Measurements from ENCODE around the gene LRBA. TPM values are rescaled to one million over a fixed set of nuclear protein-coding genes. Genes with fewer than 3 reads are reported as not detected.

Gene LRBA
- total RNA-seq, 1 experiment from 2014 or later: 69.1 TPM

DNA sequence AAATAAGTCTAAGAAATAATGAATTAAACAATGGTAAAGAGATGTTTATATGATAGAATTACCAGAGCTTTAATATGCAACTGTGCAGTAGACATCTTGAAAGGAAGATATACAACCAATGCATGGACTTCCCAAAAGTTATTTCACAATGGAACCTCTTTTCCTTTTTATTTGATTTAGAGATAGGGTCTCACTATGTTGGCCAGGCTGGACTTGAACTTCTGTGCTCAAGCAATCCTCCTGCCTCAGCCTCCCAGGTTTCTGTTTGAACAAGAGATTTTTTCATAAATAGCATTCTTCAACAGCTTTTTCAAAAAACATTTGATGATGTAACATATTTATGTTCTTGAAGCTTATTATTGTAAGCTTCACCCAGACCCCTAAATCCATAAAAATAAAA, 72.0 kb downstream of the LRBA start:
- no peak for DNase-seq (ENCODE audit: low spot score)
- ATAC-seq: no peak
- no peak overlapping the region for H3K27ac Mint-ChIP-seq
- CTCF ChIA-PET: interaction anchor here (1.7 kb wide), 1 partner anchor 18 kb away, joined by 5 read pairs; no protein-coding TSS in a partner anchor
- POLR2A ChIA-PET: no interaction called here
- H3K4me3 Mint-ChIP-seq: no peak overlapping the region
- peaks cover 32% of the 10 kb centered on the region for H3K4me1 Mint-ChIP-seq
- no peaks in the 10 kb centered on the region for H3K27me3 Mint-ChIP-seq (ENCODE audit: low read depth)
- TF ChIP-seq ZNF138 (CRISPR knock-in tag; conservative IDR thresholded peaks at IDR 0.05) (no peak), ZNF121 (CRISPR knock-in tag; IDR thresholded peaks at IDR 0.05) (0 out of 2 replicates have a peak, but pooled peaks have one; percentile 44)
- H3K9me3 Mint-ChIP-seq: no peaks in the 10 kb centered on the region
- no peaks in the 10 kb centered on the region for H3K36me3 Mint-ChIP-seq

DNA sequence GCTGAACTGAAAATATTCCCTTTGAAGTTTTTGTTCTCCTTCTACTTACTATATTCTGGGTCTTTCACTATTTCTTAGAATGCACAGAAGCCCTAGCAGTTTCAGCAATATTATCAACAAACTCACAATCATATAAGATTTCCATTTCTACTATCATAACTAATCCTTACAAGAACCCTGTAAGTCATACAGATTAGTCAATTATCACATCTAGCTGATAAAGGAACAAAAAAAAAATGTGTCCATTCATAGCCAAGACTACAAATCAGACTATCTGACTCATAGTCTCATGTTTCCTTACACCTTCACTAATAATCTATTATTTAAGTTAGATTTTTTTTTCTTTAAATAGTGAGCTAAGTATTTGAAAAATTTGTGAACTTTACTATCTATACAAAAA, 72.5 kb downstream of the LRBA start:
- peaks cover 32% of the 10 kb centered on the region for H3K4me1 Mint-ChIP-seq
- no peaks in the 10 kb centered on the region for H3K36me3 Mint-ChIP-seq
- no peak overlapping the region for H3K27ac Mint-ChIP-seq
- no peaks in the 10 kb centered on the region for H3K9me3 Mint-ChIP-seq
- H3K4me3 Mint-ChIP-seq: no peak overlapping the region
- ChIA-PET CTCF (interaction anchor here (1.7 kb wide), 1 partner anchor 19 kb away, joined by 5 read pairs; no protein-coding TSS in a partner anchor), POLR2A (no interaction called here)
- TF ChIP-seq IRF2 (CRISPR knock-in tag; IDR thresholded peaks at IDR 0.05; ENCODE audit: borderline replicate concordance, low read depth): no peak
- TF ChIP-seq NFYB (CRISPR knock-in tag; conservative IDR thresholded peaks at IDR 0.05; ENCODE audit: low read depth): no peak
- no peak for TF ChIP-seq TEAD1 (CRISPR knock-in tag; IDR thresholded peaks at IDR 0.05)
- no peak for TF ChIP-seq NR2C2 (CRISPR knock-in tag; IDR thresholded peaks at IDR 0.05)
- TF ChIP-seq, protein P1, sequence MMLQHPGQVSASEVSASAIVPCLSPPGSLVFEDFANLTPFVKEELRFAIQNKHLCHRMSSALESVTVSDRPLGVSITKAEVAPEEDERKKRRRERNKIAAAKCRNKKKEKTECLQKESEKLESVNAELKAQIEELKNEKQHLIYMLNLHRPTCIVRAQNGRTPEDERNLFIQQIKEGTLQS (CRISPR knock-in tag; conservative IDR thresholded peaks at IDR 0.05): no peak
- no peak for TF ChIP-seq NFATC4 (CRISPR knock-in tag; IDR thresholded peaks at IDR 0.05)
- TF ChIP-seq ZNF416 (CRISPR knock-in tag; IDR thresholded peaks at IDR 0.05): no peak
- no peak for TF ChIP-seq GTF2I (CRISPR knock-in tag; conservative IDR thresholded peaks at IDR 0.05)
- TF ChIP-seq, protein P2, sequence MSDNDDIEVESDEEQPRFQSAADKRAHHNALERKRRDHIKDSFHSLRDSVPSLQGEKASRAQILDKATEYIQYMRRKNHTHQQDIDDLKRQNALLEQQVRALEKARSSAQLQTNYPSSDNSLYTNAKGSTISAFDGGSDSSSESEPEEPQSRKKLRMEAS (CRISPR knock-in tag; IDR thresholded peaks at IDR 0.05): no peak
- TF ChIP-seq ZNF138 (CRISPR knock-in tag; conservative IDR thresholded peaks at IDR 0.05): no peak
- TF ChIP-seq, protein P3, sequence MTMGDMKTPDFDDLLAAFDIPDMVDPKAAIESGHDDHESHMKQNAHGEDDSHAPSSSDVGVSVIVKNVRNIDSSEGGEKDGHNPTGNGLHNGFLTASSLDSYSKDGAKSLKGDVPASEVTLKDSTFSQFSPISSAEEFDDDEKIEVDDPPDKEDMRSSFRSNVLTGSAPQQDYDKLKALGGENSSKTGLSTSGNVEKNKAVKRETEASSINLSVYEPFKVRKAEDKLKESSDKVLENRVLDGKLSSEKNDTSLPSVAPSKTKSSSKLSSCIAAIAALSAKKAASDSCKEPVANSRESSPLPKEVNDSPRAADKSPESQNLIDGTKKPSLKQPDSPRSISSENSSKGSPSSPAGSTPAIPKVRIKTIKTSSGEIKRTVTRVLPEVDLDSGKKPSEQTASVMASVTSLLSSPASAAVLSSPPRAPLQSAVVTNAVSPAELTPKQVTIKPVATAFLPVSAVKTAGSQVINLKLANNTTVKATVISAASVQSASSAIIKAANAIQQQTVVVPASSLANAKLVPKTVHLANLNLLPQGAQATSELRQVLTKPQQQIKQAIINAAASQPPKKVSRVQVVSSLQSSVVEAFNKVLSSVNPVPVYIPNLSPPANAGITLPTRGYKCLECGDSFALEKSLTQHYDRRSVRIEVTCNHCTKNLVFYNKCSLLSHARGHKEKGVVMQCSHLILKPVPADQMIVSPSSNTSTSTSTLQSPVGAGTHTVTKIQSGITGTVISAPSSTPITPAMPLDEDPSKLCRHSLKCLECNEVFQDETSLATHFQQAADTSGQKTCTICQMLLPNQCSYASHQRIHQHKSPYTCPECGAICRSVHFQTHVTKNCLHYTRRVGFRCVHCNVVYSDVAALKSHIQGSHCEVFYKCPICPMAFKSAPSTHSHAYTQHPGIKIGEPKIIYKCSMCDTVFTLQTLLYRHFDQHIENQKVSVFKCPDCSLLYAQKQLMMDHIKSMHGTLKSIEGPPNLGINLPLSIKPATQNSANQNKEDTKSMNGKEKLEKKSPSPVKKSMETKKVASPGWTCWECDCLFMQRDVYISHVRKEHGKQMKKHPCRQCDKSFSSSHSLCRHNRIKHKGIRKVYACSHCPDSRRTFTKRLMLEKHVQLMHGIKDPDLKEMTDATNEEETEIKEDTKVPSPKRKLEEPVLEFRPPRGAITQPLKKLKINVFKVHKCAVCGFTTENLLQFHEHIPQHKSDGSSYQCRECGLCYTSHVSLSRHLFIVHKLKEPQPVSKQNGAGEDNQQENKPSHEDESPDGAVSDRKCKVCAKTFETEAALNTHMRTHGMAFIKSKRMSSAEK (CRISPR knock-in tag; IDR thresholded peaks at IDR 0.05; ENCODE audit: borderline replicate concordance): no peak
- TF ChIP-seq, protein P4, sequence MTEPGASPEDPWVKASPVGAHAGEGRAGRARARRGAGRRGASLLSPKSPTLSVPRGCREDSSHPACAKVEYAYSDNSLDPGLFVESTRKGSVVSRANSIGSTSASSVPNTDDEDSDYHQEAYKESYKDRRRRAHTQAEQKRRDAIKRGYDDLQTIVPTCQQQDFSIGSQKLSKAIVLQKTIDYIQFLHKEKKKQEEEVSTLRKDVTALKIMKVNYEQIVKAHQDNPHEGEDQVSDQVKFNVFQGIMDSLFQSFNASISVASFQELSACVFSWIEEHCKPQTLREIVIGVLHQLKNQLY (CRISPR knock-in tag; IDR thresholded peaks at IDR 0.05): no peak
- TF ChIP-seq, protein P5, sequence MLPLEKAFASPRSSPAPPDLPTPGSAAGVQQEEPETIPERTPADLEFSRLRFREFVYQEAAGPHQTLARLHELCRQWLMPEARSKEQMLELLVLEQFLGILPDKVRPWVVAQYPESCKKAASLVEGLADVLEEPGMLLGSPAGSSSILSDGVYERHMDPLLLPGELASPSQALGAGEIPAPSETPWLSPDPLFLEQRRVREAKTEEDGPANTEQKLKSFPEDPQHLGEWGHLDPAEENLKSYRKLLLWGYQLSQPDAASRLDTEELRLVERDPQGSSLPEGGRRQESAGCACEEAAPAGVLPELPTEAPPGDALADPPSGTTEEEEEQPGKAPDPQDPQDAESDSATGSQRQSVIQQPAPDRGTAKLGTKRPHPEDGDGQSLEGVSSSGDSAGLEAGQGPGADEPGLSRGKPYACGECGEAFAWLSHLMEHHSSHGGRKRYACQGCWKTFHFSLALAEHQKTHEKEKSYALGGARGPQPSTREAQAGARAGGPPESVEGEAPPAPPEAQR (CRISPR knock-in tag; IDR thresholded peaks at IDR 0.05): no peak
- TF ChIP-seq, protein P6, sequence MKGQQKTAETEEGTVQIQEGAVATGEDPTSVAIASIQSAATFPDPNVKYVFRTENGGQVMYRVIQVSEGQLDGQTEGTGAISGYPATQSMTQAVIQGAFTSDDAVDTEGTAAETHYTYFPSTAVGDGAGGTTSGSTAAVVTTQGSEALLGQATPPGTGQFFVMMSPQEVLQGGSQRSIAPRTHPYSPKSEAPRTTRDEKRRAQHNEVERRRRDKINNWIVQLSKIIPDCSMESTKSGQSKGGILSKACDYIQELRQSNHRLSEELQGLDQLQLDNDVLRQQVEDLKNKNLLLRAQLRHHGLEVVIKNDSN (CRISPR knock-in tag; IDR thresholded peaks at IDR 0.05): no peak
- DNase-seq (ENCODE audit: low spot score) (no peak), ATAC-seq (no peak)
- no peaks in the 10 kb centered on the region for H3K27me3 Mint-ChIP-seq (ENCODE audit: low read depth)

DNA sequence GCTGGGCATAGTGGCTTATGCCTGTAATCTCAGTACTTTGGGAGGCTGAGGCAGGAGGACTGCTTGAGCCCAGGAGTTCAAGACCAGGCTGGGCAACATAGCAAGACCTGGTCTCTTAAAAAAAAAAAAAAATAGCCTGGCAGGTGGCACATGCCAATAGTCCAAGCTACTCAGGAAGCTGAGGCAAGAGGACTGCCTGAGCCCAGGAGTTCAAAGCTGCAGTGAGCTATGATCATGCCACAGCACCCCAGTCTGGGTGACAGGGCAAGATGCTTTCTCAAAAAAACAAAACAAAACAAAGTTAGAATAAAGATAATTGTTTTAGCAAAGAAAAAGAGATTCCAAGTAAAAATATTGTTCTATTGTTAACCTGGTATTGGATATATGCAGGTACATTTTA, 75.0 kb downstream of the LRBA start:
- Mint-ChIP-seq H3K4me3 (no peak overlapping the region), H3K27ac (no peak overlapping the region), H3K27me3 (ENCODE audit: low read depth) (no peaks in the 10 kb centered on the region), H3K9me3 (no peaks in the 10 kb centered on the region), H3K36me3 (no peaks in the 10 kb centered on the region), H3K4me1 (peaks cover 30% of the 10 kb centered on the region)
- DNase-seq (ENCODE audit: low spot score) (no peak), ATAC-seq (no peak)
- CTCF ChIA-PET: interaction anchor here (2.8 kb wide), 1 partner anchor 21 kb away, joined by 20 read pairs; no protein-coding TSS in a partner anchor
- POLR2A ChIA-PET: no interaction called here
- TF ChIP-seq, protein P5 (CRISPR knock-in tag; IDR thresholded peaks at IDR 0.05): no peak
- TF ChIP-seq, protein P7, sequence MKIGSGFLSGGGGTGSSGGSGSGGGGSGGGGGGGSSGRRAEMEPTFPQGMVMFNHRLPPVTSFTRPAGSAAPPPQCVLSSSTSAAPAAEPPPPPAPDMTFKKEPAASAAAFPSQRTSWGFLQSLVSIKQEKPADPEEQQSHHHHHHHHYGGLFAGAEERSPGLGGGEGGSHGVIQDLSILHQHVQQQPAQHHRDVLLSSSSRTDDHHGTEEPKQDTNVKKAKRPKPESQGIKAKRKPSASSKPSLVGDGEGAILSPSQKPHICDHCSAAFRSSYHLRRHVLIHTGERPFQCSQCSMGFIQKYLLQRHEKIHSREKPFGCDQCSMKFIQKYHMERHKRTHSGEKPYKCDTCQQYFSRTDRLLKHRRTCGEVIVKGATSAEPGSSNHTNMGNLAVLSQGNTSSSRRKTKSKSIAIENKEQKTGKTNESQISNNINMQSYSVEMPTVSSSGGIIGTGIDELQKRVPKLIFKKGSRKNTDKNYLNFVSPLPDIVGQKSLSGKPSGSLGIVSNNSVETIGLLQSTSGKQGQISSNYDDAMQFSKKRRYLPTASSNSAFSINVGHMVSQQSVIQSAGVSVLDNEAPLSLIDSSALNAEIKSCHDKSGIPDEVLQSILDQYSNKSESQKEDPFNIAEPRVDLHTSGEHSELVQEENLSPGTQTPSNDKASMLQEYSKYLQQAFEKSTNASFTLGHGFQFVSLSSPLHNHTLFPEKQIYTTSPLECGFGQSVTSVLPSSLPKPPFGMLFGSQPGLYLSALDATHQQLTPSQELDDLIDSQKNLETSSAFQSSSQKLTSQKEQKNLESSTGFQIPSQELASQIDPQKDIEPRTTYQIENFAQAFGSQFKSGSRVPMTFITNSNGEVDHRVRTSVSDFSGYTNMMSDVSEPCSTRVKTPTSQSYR (CRISPR knock-in tag; IDR thresholded peaks at IDR 0.05): no peak
- TF ChIP-seq JAZF1 (CRISPR knock-in tag; IDR thresholded peaks at IDR 0.05): no peak
- TF ChIP-seq, protein P8, sequence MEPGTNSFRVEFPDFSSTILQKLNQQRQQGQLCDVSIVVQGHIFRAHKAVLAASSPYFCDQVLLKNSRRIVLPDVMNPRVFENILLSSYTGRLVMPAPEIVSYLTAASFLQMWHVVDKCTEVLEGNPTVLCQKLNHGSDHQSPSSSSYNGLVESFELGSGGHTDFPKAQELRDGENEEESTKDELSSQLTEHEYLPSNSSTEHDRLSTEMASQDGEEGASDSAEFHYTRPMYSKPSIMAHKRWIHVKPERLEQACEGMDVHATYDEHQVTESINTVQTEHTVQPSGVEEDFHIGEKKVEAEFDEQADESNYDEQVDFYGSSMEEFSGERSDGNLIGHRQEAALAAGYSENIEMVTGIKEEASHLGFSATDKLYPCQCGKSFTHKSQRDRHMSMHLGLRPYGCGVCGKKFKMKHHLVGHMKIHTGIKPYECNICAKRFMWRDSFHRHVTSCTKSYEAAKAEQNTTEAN (CRISPR knock-in tag; IDR thresholded peaks at IDR 0.05): no peak
- TF ChIP-seq EMX1 (CRISPR knock-in tag; IDR thresholded peaks at IDR 0.05): no peak
- TF ChIP-seq GTF2I (CRISPR knock-in tag; conservative IDR thresholded peaks at IDR 0.05): no peak
